ENCODE data around the gene LBX1.

The LBX1 gene

GRCh38 chr10:101237081-101237981 is 8.1 kb upstream of the LBX1 start:
- no peak for TF ChIP-seq MAX (IDR thresholded peaks at IDR 0.05)

GRCh38 chr10:101236376-101237080 is 7.3 kb upstream of the LBX1 start:
- no peak for TF ChIP-seq EP300 (IDR thresholded peaks at IDR 0.05; ENCODE audit: borderline replicate concordance)
- no peak for TF ChIP-seq USF1 (IDR thresholded peaks at IDR 0.05)
- TF ChIP-seq ZBTB7A (IDR thresholded peaks at IDR 0.05; ENCODE audit: low read depth), result no peak

GRCh38 chr10:101235766-101236165 is 6.5 kb upstream of the LBX1 start:
- TF ChIP-seq TAF1 (IDR thresholded peaks at IDR 0.05; ENCODE audit: low read depth) (no peak), REST (IDR thresholded peaks at IDR 0.05; ENCODE audit: low read depth) (no peak), CEBPB (IDR thresholded peaks at IDR 0.05) (no peak)

- TF ChIP-seq MAX (IDR thresholded peaks at IDR 0.05) (no peak), EGR1 (IDR thresholded peaks at IDR 0.05) (no peak), FOXM1 (IDR thresholded peaks at IDR 0.05; ENCODE audit: borderline replicate concordance, low read depth) (no peak), TEAD4 (IDR thresholded peaks at IDR 0.05) (no peak), USF1 (IDR thresholded peaks at IDR 0.05) (no peak), REST (IDR thresholded peaks at IDR 0.05; ENCODE audit: low read depth) (no peak), TCF12 (IDR thresholded peaks at IDR 0.05; ENCODE audit: low read depth) (no peak), EP300 (IDR thresholded peaks at IDR 0.05; ENCODE audit: borderline replicate concordance) (no peak), CREB1 (IDR thresholded peaks at IDR 0.05; ENCODE audit: low read depth) (no peak), TAF1 (IDR thresholded peaks at IDR 0.05; ENCODE audit: low read depth) (no peak), NFIC (IDR thresholded peaks at IDR 0.05) (no peak), CEBPB (IDR thresholded peaks at IDR 0.05) (no peak), RAD21 (IDR thresholded peaks at IDR 0.05; ENCODE audit: low read depth) (no peak), ZBTB7A (IDR thresholded peaks at IDR 0.05; ENCODE audit: low read depth) (no peak), YY1 (IDR thresholded peaks at IDR 0.05; ENCODE audit: low read depth) (no peak)
Observed at GRCh38 chr10:101234333-101234732, 5.1 kb upstream of the LBX1 start.

GRCh38 chr10:101233863-101234262 is 4.6 kb upstream of the LBX1 start:
- TF ChIP-seq NFIC (IDR thresholded peaks at IDR 0.05), result no peak
- TF ChIP-seq CREB1 (IDR thresholded peaks at IDR 0.05; ENCODE audit: low read depth), result no peak
- TF ChIP-seq USF1 (IDR thresholded peaks at IDR 0.05), result no peak
- no peak for TF ChIP-seq CEBPB (IDR thresholded peaks at IDR 0.05)
- no peak for TF ChIP-seq FOXM1 (IDR thresholded peaks at IDR 0.05; ENCODE audit: borderline replicate concordance, low read depth)
- TF ChIP-seq ZBTB7A (IDR thresholded peaks at IDR 0.05; ENCODE audit: low read depth), result no peak
- TF ChIP-seq MAX (IDR thresholded peaks at IDR 0.05), result no peak
- no peak for TF ChIP-seq TCF12 (IDR thresholded peaks at IDR 0.05; ENCODE audit: low read depth)
- no peak for TF ChIP-seq EP300 (IDR thresholded peaks at IDR 0.05; ENCODE audit: borderline replicate concordance)
- TF ChIP-seq RAD21 (IDR thresholded peaks at IDR 0.05; ENCODE audit: low read depth), result no peak
- no peak for TF ChIP-seq EGR1 (IDR thresholded peaks at IDR 0.05)
- TF ChIP-seq TAF1 (IDR thresholded peaks at IDR 0.05; ENCODE audit: low read depth), result no peak
- no peak for TF ChIP-seq REST (IDR thresholded peaks at IDR 0.05; ENCODE audit: low read depth)
- TF ChIP-seq TEAD4 (IDR thresholded peaks at IDR 0.05), result no peak
- TF ChIP-seq YY1 (IDR thresholded peaks at IDR 0.05; ENCODE audit: low read depth), result no peak
